ENCODE measurements around the gene WWOX. TPM values are rescaled to one million over a fixed set of nuclear protein-coding genes. Genes with fewer than 3 reads are reported as not detected.

Gene WWOX
- polyA plus RNA-seq, 4 donors, result 4.9 to 15.8 (median 7.0) TPM

GRCh38 chr16:78876671-78877070 is 777.2 kb downstream of the WWOX start:
- FAIRE-seq, result no peak

GRCh38 chr16:78877114-78877655 is 777.7 kb downstream of the WWOX start:
- Histone ChIP-seq H3K36me3 (ENCODE audit: control insufficient read depth in 3 of 3, insufficient read depth in 2 of 3, low read depth in 1 of 3, low read length in 3 of 3) (no peaks in the 10 kb centered on the region), H3K4me1 (ENCODE audit: control insufficient read depth in 3 of 3, insufficient read depth in 2 of 3, low read depth in 1 of 3, low read length in 2 of 3) (no peaks in the 10 kb centered on the region), H3K27ac (ENCODE audit: low read depth in 1 of 3, low read length in 2 of 3) (no peak overlapping the region), H3K4me3 (ENCODE audit: low read depth in 1 of 3, low read length in 3 of 3) (no peak overlapping the region), H3K9me3 (ENCODE audit: control insufficient read depth in 2 of 2, insufficient read depth in 1 of 2, low read depth in 1 of 2, low read length in 1 of 2) (no peaks in the 10 kb centered on the region), H3K27me3 (ENCODE audit: control insufficient read depth in 3 of 3, insufficient read depth in 3 of 3, low read length in 3 of 3) (no peaks in the 10 kb centered on the region)
- DNase-seq, result no peak
- FAIRE-seq, result no peak
- 75 to 82% (median 81%) methylated on average over 6 of the region's 6 CpGs for WGBS, 3 donors

More at GRCh38 chr16:78876671-78877070, 777.2 kb downstream of the WWOX start:
- Histone ChIP-seq H3K9me3 (ENCODE audit: control insufficient read depth in 2 of 2, insufficient read depth in 1 of 2, low read depth in 1 of 2, low read length in 1 of 2) (no peaks in the 10 kb centered on the region), H3K4me3 (ENCODE audit: low read depth in 1 of 3, low read length in 3 of 3) (no peak overlapping the region), H3K36me3 (ENCODE audit: control insufficient read depth in 3 of 3, insufficient read depth in 2 of 3, low read depth in 1 of 3, low read length in 3 of 3) (no peaks in the 10 kb centered on the region), H3K4me1 (ENCODE audit: control insufficient read depth in 3 of 3, insufficient read depth in 2 of 3, low read depth in 1 of 3, low read length in 2 of 3) (no peaks in the 10 kb centered on the region), H3K27me3 (ENCODE audit: control insufficient read depth in 3 of 3, insufficient read depth in 3 of 3, low read length in 3 of 3) (no peaks in the 10 kb centered on the region), H3K27ac (ENCODE audit: low read depth in 1 of 3, low read length in 2 of 3) (no peak overlapping the region)
- no peak for DNase-seq
- 89 to 93% (median 92%) methylated on average over 2 of the region's 2 CpGs for WGBS, 3 donors

- no peak overlapping the region for H3K27ac ChIP-seq (ENCODE audit: low read depth in 1 of 3, low read length in 2 of 3)
- DNase-seq, result no peak
These were observed 779.1 kb downstream of the WWOX start for GRCh38 chr16:78878570-78878969.

GRCh38 chr16:78879011-78879410 is 779.6 kb downstream of the WWOX start:
- no peak for FAIRE-seq
- no peak overlapping the region for H3K4me3 ChIP-seq (ENCODE audit: low read depth in 1 of 3, low read length in 3 of 3)
- peak in 1 of 2 donors; percentile 66 for DNase-seq
- H3K27me3 ChIP-seq (ENCODE audit: control insufficient read depth in 3 of 3, insufficient read depth in 3 of 3, low read length in 3 of 3), result no peaks in the 10 kb centered on the region
- no peaks in the 10 kb centered on the region for H3K36me3 ChIP-seq (ENCODE audit: control insufficient read depth in 3 of 3, insufficient read depth in 2 of 3, low read depth in 1 of 3, low read length in 3 of 3)
- H3K9me3 ChIP-seq (ENCODE audit: control insufficient read depth in 2 of 2, insufficient read depth in 1 of 2, low read depth in 1 of 2, low read length in 1 of 2), result no peaks in the 10 kb centered on the region
- 83 to 94% (median 91%) methylated on average over 5 of the region's 5 CpGs for WGBS, 3 donors
- no peaks in the 10 kb centered on the region for H3K4me1 ChIP-seq (ENCODE audit: control insufficient read depth in 3 of 3, insufficient read depth in 2 of 3, low read depth in 1 of 3, low read length in 2 of 3)
- H3K27ac ChIP-seq (ENCODE audit: low read depth in 1 of 3, low read length in 2 of 3), result no peak overlapping the region

More at GRCh38 chr16:78878570-78878969, 779.1 kb downstream of the WWOX start:
- H3K9me3 ChIP-seq (ENCODE audit: control insufficient read depth in 2 of 2, insufficient read depth in 1 of 2, low read depth in 1 of 2, low read length in 1 of 2), result no peaks in the 10 kb centered on the region
- no peak overlapping the region for H3K4me3 ChIP-seq (ENCODE audit: low read depth in 1 of 3, low read length in 3 of 3)
- H3K27me3 ChIP-seq (ENCODE audit: control insufficient read depth in 3 of 3, insufficient read depth in 3 of 3, low read length in 3 of 3), result no peaks in the 10 kb centered on the region
- H3K4me1 ChIP-seq (ENCODE audit: control insufficient read depth in 3 of 3, insufficient read depth in 2 of 3, low read depth in 1 of 3, low read length in 2 of 3), result no peaks in the 10 kb centered on the region
- no peak for FAIRE-seq
- H3K36me3 ChIP-seq (ENCODE audit: control insufficient read depth in 3 of 3, insufficient read depth in 2 of 3, low read depth in 1 of 3, low read length in 3 of 3), result no peaks in the 10 kb centered on the region

GRCh38 chr16:78882150-78882549 is 782.7 kb downstream of the WWOX start:
- H3K36me3 ChIP-seq (ENCODE audit: control insufficient read depth in 3 of 3, insufficient read depth in 2 of 3, low read depth in 1 of 3, low read length in 3 of 3), result no peaks in the 10 kb centered on the region
- FAIRE-seq (no peak), DNase-seq (no peak)
- H3K4me1 ChIP-seq (ENCODE audit: control insufficient read depth in 3 of 3, insufficient read depth in 2 of 3, low read depth in 1 of 3, low read length in 2 of 3), result no peaks in the 10 kb centered on the region
- H3K27me3 ChIP-seq (ENCODE audit: control insufficient read depth in 3 of 3, insufficient read depth in 3 of 3, low read length in 3 of 3), result no peaks in the 10 kb centered on the region
- 92 to 98% (median 95%) methylated on average over 3 of the region's 3 CpGs for WGBS, 3 donors
- no peak overlapping the region for H3K4me3 ChIP-seq (ENCODE audit: low read depth in 1 of 3, low read length in 3 of 3)
- H3K27ac ChIP-seq (ENCODE audit: low read depth in 1 of 3, low read length in 2 of 3), result no peak overlapping the region
- H3K9me3 ChIP-seq (ENCODE audit: control insufficient read depth in 2 of 2, insufficient read depth in 1 of 2, low read depth in 1 of 2, low read length in 1 of 2), result no peaks in the 10 kb centered on the region

- Histone ChIP-seq H3K27ac (ENCODE audit: low read depth in 1 of 3, low read length in 2 of 3) (no peak overlapping the region), H3K36me3 (ENCODE audit: control insufficient read depth in 3 of 3, insufficient read depth in 2 of 3, low read depth in 1 of 3, low read length in 3 of 3) (no peaks in the 10 kb centered on the region), H3K4me1 (ENCODE audit: control insufficient read depth in 3 of 3, insufficient read depth in 2 of 3, low read depth in 1 of 3, low read length in 2 of 3) (no peaks in the 10 kb centered on the region), H3K27me3 (ENCODE audit: control insufficient read depth in 3 of 3, insufficient read depth in 3 of 3, low read length in 3 of 3) (no peaks in the 10 kb centered on the region), H3K9me3 (ENCODE audit: control insufficient read depth in 2 of 2, insufficient read depth in 1 of 2, low read depth in 1 of 2, low read length in 1 of 2) (no peaks in the 10 kb centered on the region), H3K4me3 (ENCODE audit: low read depth in 1 of 3, low read length in 3 of 3) (no peak overlapping the region)
- 74 to 83% (median 82%) methylated on average over 9 of the region's 9 CpGs for WGBS, 3 donors
- no peak for DNase-seq
- FAIRE-seq, result no peak
These were observed 783.3 kb downstream of the WWOX start for GRCh38 chr16:78882751-78883150.

GRCh38 chr16:78884204-78884603 is 784.8 kb downstream of the WWOX start:
- no peak overlapping the region for H3K4me3 ChIP-seq (ENCODE audit: low read depth in 1 of 3, low read length in 3 of 3)
- DNase-seq, result no peak
- H3K9me3 ChIP-seq (ENCODE audit: control insufficient read depth in 2 of 2, insufficient read depth in 1 of 2, low read depth in 1 of 2, low read length in 1 of 2), result no peaks in the 10 kb centered on the region
- H3K36me3 ChIP-seq (ENCODE audit: control insufficient read depth in 3 of 3, insufficient read depth in 2 of 3, low read depth in 1 of 3, low read length in 3 of 3), result no peaks in the 10 kb centered on the region
- no peak overlapping the region for H3K27ac ChIP-seq (ENCODE audit: low read depth in 1 of 3, low read length in 2 of 3)
- FAIRE-seq, result no peak
- H3K4me1 ChIP-seq (ENCODE audit: control insufficient read depth in 3 of 3, insufficient read depth in 2 of 3, low read depth in 1 of 3, low read length in 2 of 3), result no peaks in the 10 kb centered on the region
- H3K27me3 ChIP-seq (ENCODE audit: control insufficient read depth in 3 of 3, insufficient read depth in 3 of 3, low read length in 3 of 3), result no peaks in the 10 kb centered on the region

- Histone ChIP-seq H3K27me3 (ENCODE audit: control insufficient read depth in 3 of 3, insufficient read depth in 3 of 3, low read length in 3 of 3) (no peaks in the 10 kb centered on the region), H3K36me3 (ENCODE audit: control insufficient read depth in 3 of 3, insufficient read depth in 2 of 3, low read depth in 1 of 3, low read length in 3 of 3) (no peaks in the 10 kb centered on the region), H3K4me1 (ENCODE audit: control insufficient read depth in 3 of 3, insufficient read depth in 2 of 3, low read depth in 1 of 3, low read length in 2 of 3) (peaks cover 0 to 3% (median 0%) of the 10 kb centered on the region in 3 donors), H3K4me3 (ENCODE audit: low read depth in 1 of 3, low read length in 3 of 3) (no peak overlapping the region), H3K27ac (ENCODE audit: low read depth in 1 of 3, low read length in 2 of 3) (no peak overlapping the region), H3K9me3 (ENCODE audit: control insufficient read depth in 2 of 2, insufficient read depth in 1 of 2, low read depth in 1 of 2, low read length in 1 of 2) (no peaks in the 10 kb centered on the region)
- 81 to 90% (median 89%) methylated on average over 10 of the region's 10 CpGs for WGBS, 3 donors
- no peak for DNase-seq
- no peak for FAIRE-seq
These were observed 789.9 kb downstream of the WWOX start for GRCh38 chr16:78889346-78889745.

GRCh38 chr16:78890373-78890895 is 791.0 kb downstream of the WWOX start:
- FAIRE-seq, result no peak
- Histone ChIP-seq H3K9me3 (ENCODE audit: control insufficient read depth in 2 of 2, insufficient read depth in 1 of 2, low read depth in 1 of 2, low read length in 1 of 2) (no peaks in the 10 kb centered on the region), H3K4me1 (ENCODE audit: control insufficient read depth in 3 of 3, insufficient read depth in 2 of 3, low read depth in 1 of 3, low read length in 2 of 3) (peaks cover 0 to 6% (median 6%) of the 10 kb centered on the region in 3 donors), H3K36me3 (ENCODE audit: control insufficient read depth in 3 of 3, insufficient read depth in 2 of 3, low read depth in 1 of 3, low read length in 3 of 3) (no peaks in the 10 kb centered on the region), H3K4me3 (ENCODE audit: low read depth in 1 of 3, low read length in 3 of 3) (no peak overlapping the region), H3K27ac (ENCODE audit: low read depth in 1 of 3, low read length in 2 of 3) (no peak overlapping the region), H3K27me3 (ENCODE audit: control insufficient read depth in 3 of 3, insufficient read depth in 3 of 3, low read length in 3 of 3) (no peaks in the 10 kb centered on the region)
- WGBS, 3 donors, result 85 to 94% (median 90%) methylated on average over 3 of the region's 3 CpGs
- no peak for DNase-seq
